ENCODE results near the gene MARCHF9.

Gene MARCHF9

GRCh38 chr12:57734591-57734990 lies 20.3 kb upstream of the MARCHF9 start:
- no peak for TF ChIP-seq CTCF (IDR thresholded peaks at IDR 0.05; ENCODE audit: borderline replicate concordance, control extremely low read depth, extremely low read depth, insufficient read depth, missing control alignments)
- DNase-seq (ENCODE audit: low spot score), result no peak
- in situ Hi-C loops (cut with MboI; ENCODE audit: low sequenced_read_pairs, unreplicated experiment), result no loop called here

- in situ Hi-C loops (cut with MboI; ENCODE audit: low sequenced_read_pairs, unreplicated experiment), result no loop called here
Observed at GRCh38 chr12:57735198-57735855, 19.6 kb upstream of the MARCHF9 start.

GRCh38 chr12:57735952-57736740 lies 18.8 kb upstream of the MARCHF9 start:
- in situ Hi-C loops (cut with MboI; ENCODE audit: low sequenced_read_pairs, unreplicated experiment), result no loop called here
- DNase-seq (ENCODE audit: low spot score), result no peak
- no peak for TF ChIP-seq CTCF (IDR thresholded peaks at IDR 0.05; ENCODE audit: borderline replicate concordance, control extremely low read depth, extremely low read depth, insufficient read depth, missing control alignments)

More at GRCh38 chr12:57735198-57735855, 19.6 kb upstream of the MARCHF9 start:
- TF ChIP-seq CTCF (IDR thresholded peaks at IDR 0.05; ENCODE audit: borderline replicate concordance, control extremely low read depth, extremely low read depth, insufficient read depth, missing control alignments), result no peak
- no peak for DNase-seq (ENCODE audit: low spot score)

GRCh38 chr12:57736741-57737466 lies 18.0 kb upstream of the MARCHF9 start:
- in situ Hi-C loops (cut with MboI; ENCODE audit: low sequenced_read_pairs, unreplicated experiment), result no loop called here
- DNase-seq (ENCODE audit: low spot score), result no peak
- TF ChIP-seq CTCF (IDR thresholded peaks at IDR 0.05; ENCODE audit: borderline replicate concordance, control extremely low read depth, extremely low read depth, insufficient read depth, missing control alignments), result no peak

GRCh38 chr12:57737467-57738460 lies 17.1 kb upstream of the MARCHF9 start:
- no peak for DNase-seq (ENCODE audit: low spot score)
- in situ Hi-C loops (cut with MboI; ENCODE audit: low sequenced_read_pairs, unreplicated experiment), result no loop called here
- no peak for TF ChIP-seq CTCF (IDR thresholded peaks at IDR 0.05; ENCODE audit: borderline replicate concordance, control extremely low read depth, extremely low read depth, insufficient read depth, missing control alignments)

Measured in GM13976 (cell line).